ENCODE results near the gene MSRB3. TPM values are rescaled to one million over a fixed set of nuclear protein-coding genes. Genes with fewer than 3 reads are reported as not detected.

The MSRB3 gene
- polyA plus RNA-seq, 1 donor (not counting 4 experiments of a cell fraction or from before 2014, with no cell fraction given) = 12.3 TPM

- dilution Hi-C loops (cut with MboI; ENCODE audit: extremely low pct_ligation_motif_present, low sequenced_read_pairs) = no loop called here
- no peaks in the 10 kb centered on the region for H3K79me2 ChIP-seq (ENCODE audit: control insufficient read depth, insufficient read depth, low read length)
- no peak overlapping the region for H3K4me3 ChIP-seq (ENCODE audit: control insufficient read depth in 2 of 3, extremely low read depth in 1 of 3, insufficient read depth in 2 of 3, low read depth in 1 of 3, low read length in 3 of 3)
- H3K9me1 ChIP-seq (ENCODE audit: control insufficient read depth, extremely low read depth, insufficient read depth, low read length) = no peaks in the 10 kb centered on the region
- H4K20me1 ChIP-seq (ENCODE audit: control insufficient read depth, extremely low read depth, insufficient read depth, low read length) = no peaks in the 10 kb centered on the region
- DNase-seq (ENCODE audit: low read depth, low spot score) (no peak), FAIRE-seq (no peak)
- H3K9ac ChIP-seq (ENCODE audit: control insufficient read depth, extremely low read depth, insufficient read depth, low read length) = no peak overlapping the region
- no peak overlapping the region for H3K4me2 ChIP-seq (ENCODE audit: control insufficient read depth, extremely low read depth, insufficient read depth, low read depth, low read length)
- H2AFZ ChIP-seq (ENCODE audit: control insufficient read depth, low read length) = no peak overlapping the region
- H3K4me1 ChIP-seq (ENCODE audit: control insufficient read depth, extremely low read depth, insufficient read depth, low read length) = no peaks in the 10 kb centered on the region
- no peak overlapping the region for H3K27ac ChIP-seq (ENCODE audit: control insufficient read depth, insufficient read depth, low read length)
- no peaks in the 10 kb centered on the region for H3K36me3 ChIP-seq (ENCODE audit: control insufficient read depth in 2 of 2, extremely low read depth in 1 of 2, insufficient read depth in 2 of 2, low read length in 2 of 2)
- TF ChIP-seq, protein P1, sequence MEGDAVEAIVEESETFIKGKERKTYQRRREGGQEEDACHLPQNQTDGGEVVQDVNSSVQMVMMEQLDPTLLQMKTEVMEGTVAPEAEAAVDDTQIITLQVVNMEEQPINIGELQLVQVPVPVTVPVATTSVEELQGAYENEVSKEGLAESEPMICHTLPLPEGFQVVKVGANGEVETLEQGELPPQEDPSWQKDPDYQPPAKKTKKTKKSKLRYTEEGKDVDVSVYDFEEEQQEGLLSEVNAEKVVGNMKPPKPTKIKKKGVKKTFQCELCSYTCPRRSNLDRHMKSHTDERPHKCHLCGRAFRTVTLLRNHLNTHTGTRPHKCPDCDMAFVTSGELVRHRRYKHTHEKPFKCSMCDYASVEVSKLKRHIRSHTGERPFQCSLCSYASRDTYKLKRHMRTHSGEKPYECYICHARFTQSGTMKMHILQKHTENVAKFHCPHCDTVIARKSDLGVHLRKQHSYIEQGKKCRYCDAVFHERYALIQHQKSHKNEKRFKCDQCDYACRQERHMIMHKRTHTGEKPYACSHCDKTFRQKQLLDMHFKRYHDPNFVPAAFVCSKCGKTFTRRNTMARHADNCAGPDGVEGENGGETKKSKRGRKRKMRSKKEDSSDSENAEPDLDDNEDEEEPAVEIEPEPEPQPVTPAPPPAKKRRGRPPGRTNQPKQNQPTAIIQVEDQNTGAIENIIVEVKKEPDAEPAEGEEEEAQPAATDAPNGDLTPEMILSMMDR (optimal IDR thresholded peaks at IDR 0.05 in 1 of 3, IDR thresholded peaks at IDR 0.05 in 1 of 3, conservative IDR thresholded peaks at IDR 0.05 in 1 of 3; ENCODE audit: extremely low read depth in 1 of 3, insufficient read depth in 2 of 3, low read length in 3 of 3) = no peak
- H3K27me3 ChIP-seq (ENCODE audit: control insufficient read depth, extremely low read depth, insufficient read depth, low read length) = no peaks in the 10 kb centered on the region
- no peaks in the 10 kb centered on the region for H3K9me3 ChIP-seq (ENCODE audit: control insufficient read depth, low read depth, low read length)
These were observed 64.7 kb downstream of the MSRB3 start for GRCh38 chr12:65343230-65343629.

DNA sequence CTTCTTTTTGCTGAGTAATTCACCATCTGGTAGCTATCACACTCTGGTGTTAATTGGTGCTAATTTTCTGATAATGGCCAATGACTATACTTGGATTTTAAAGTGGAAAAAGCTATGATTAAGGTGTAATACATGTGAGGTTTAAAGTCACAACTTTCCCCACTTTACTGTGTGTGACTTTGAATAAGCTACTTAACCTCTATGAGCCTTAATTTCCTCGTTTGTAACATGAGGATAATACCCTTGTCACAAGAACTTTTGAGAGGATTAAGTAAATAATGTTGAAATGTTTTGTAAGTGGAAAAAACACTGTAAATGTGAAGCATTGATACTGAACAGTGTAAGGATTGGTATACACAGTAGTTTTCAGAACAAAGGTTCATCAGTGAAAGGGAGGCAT is 65.3 kb downstream of the MSRB3 start:
- Histone ChIP-seq H3K4me3 (ENCODE audit: control insufficient read depth in 2 of 3, extremely low read depth in 1 of 3, insufficient read depth in 2 of 3, low read depth in 1 of 3, low read length in 3 of 3) (no peak overlapping the region), H3K27ac (ENCODE audit: control insufficient read depth, insufficient read depth, low read length) (no peak overlapping the region), H4K20me1 (ENCODE audit: control insufficient read depth, extremely low read depth, insufficient read depth, low read length) (no peaks in the 10 kb centered on the region), H3K9me1 (ENCODE audit: control insufficient read depth, extremely low read depth, insufficient read depth, low read length) (no peaks in the 10 kb centered on the region), H3K4me2 (ENCODE audit: control insufficient read depth, extremely low read depth, insufficient read depth, low read depth, low read length) (no peak overlapping the region), H3K27me3 (ENCODE audit: control insufficient read depth, extremely low read depth, insufficient read depth, low read length) (no peaks in the 10 kb centered on the region), H3K79me2 (ENCODE audit: control insufficient read depth, insufficient read depth, low read length) (no peaks in the 10 kb centered on the region), H3K4me1 (ENCODE audit: control insufficient read depth, extremely low read depth, insufficient read depth, low read length) (no peaks in the 10 kb centered on the region), H3K36me3 (ENCODE audit: control insufficient read depth in 2 of 2, extremely low read depth in 1 of 2, insufficient read depth in 2 of 2, low read length in 2 of 2) (no peaks in the 10 kb centered on the region), H3K9ac (ENCODE audit: control insufficient read depth, extremely low read depth, insufficient read depth, low read length) (no peak overlapping the region), H2AFZ (ENCODE audit: control insufficient read depth, low read length) (no peak overlapping the region), H3K9me3 (ENCODE audit: control insufficient read depth, low read depth, low read length) (no peaks in the 10 kb centered on the region)
- DNase-seq (ENCODE audit: low read depth, low spot score) (no peak), FAIRE-seq (no peak)
- TF ChIP-seq, protein P1 (optimal IDR thresholded peaks at IDR 0.05 in 1 of 3, IDR thresholded peaks at IDR 0.05 in 1 of 3, conservative IDR thresholded peaks at IDR 0.05 in 1 of 3; ENCODE audit: extremely low read depth in 1 of 3, insufficient read depth in 2 of 3, low read length in 3 of 3) = no peak
- no peak for TF ChIP-seq EZH2 (IDR thresholded peaks at IDR 0.05; ENCODE audit: low read length)
- dilution Hi-C loops (cut with MboI; ENCODE audit: extremely low pct_ligation_motif_present, low sequenced_read_pairs) = no loop called here
